ENCODE results near the gene CD209. TPM values are rescaled to one million over a fixed set of nuclear protein-coding genes. Genes with fewer than 3 reads are reported as not detected.

CD209 gene
- total RNA-seq, 1 experiment from 2014 or later = not detected

- H3K36me3 ChIP-seq (ENCODE audit: control insufficient read depth, insufficient read depth, low read length) = no peaks in the 10 kb centered on the region
- no TSS peak for BruUV-seq (replicated peaks)
- ChIA-PET POLR2A (no interaction called here), CTCF (interaction anchor here (0.6 kb wide), 1 partner anchor 39 kb away, joined by 3 read pairs; no protein-coding TSS in a partner anchor)
- DNase-seq (ENCODE audit: low read depth, low spot score) = no peak
- H3K27ac ChIP-seq (ENCODE audit: low read length) = no peak overlapping the region
- no peak for ATAC-seq
- in situ Hi-C loops (cut with HindIII; ENCODE audit: low pct_unique_long_range_greater_than_20kb, low sequenced_read_pairs) = no loop called here
- no peaks in the 10 kb centered on the region for H3K9me3 ChIP-seq (ENCODE audit: control insufficient read depth, insufficient read depth, low read depth, low read length)
- intact Hi-C loops (cut with micrococcal nuclease; ENCODE audit: unreplicated experiment) = no loop called here
- H3K4me3 ChIP-seq (ENCODE audit: low read depth in 2 of 2, low read length in 2 of 2) = no peak overlapping the region
- H3K4me1 ChIP-seq (ENCODE audit: control insufficient read depth, insufficient read depth, low read length) = no peaks in the 10 kb centered on the region
- TF ChIP-seq REST (IDR thresholded peaks at IDR 0.05; ENCODE audit: insufficient read depth in 1 of 2, low read depth in 2 of 2, low read length in 1 of 2) (no peak), TCF7L2 (IDR thresholded peaks at IDR 0.05; ENCODE audit: low read depth, low read length) (no peak), SIN3A (IDR thresholded peaks at IDR 0.05; ENCODE audit: borderline replicate concordance, insufficient read depth, low read depth, low read length) (no peak), POLR2AphosphoS5 (IDR thresholded peaks at IDR 0.05; ENCODE audit: low read depth, low read length) (no peak)
- TF ChIP-seq, protein P1, sequence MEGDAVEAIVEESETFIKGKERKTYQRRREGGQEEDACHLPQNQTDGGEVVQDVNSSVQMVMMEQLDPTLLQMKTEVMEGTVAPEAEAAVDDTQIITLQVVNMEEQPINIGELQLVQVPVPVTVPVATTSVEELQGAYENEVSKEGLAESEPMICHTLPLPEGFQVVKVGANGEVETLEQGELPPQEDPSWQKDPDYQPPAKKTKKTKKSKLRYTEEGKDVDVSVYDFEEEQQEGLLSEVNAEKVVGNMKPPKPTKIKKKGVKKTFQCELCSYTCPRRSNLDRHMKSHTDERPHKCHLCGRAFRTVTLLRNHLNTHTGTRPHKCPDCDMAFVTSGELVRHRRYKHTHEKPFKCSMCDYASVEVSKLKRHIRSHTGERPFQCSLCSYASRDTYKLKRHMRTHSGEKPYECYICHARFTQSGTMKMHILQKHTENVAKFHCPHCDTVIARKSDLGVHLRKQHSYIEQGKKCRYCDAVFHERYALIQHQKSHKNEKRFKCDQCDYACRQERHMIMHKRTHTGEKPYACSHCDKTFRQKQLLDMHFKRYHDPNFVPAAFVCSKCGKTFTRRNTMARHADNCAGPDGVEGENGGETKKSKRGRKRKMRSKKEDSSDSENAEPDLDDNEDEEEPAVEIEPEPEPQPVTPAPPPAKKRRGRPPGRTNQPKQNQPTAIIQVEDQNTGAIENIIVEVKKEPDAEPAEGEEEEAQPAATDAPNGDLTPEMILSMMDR (IDR thresholded peaks at IDR 0.05) = no peak
- H3K27me3 ChIP-seq (ENCODE audit: control insufficient read depth, insufficient read depth, low read length) = no peaks in the 10 kb centered on the region
Measured at GRCh38 chr19:7690779-7691258, 56.5 kb downstream of the CD209 start.

Other genes starting within 250 kb of the CD209 start
- gene ZNF358, start 231.4 kb downstream of the CD209 start, total RNA-seq (2021; ENCODE audit: unreplicated experiment) = 30.2 TPM
- 28.0 TPM for gene MCOLN1, start 224.9 kb downstream of the CD209 start, total RNA-seq (2021; ENCODE audit: unreplicated experiment)
- gene PNPLA6, start 211.8 kb downstream of the CD209 start, total RNA-seq (2021; ENCODE audit: unreplicated experiment) = 176 TPM
- gene CAMSAP3, start 151.7 kb downstream of the CD209 start, total RNA-seq (2021; ENCODE audit: unreplicated experiment) = 1.7 TPM
- 36.9 TPM for gene XAB2, start 118.0 kb downstream of the CD209 start, total RNA-seq (2021; ENCODE audit: unreplicated experiment)
- 109 TPM for gene PET100, start 117.7 kb downstream of the CD209 start, total RNA-seq (2021; ENCODE audit: unreplicated experiment)
- not detected for gene PCP2, start 113.8 kb downstream of the CD209 start, total RNA-seq (2021; ENCODE audit: unreplicated experiment)
- 102 TPM for gene STXBP2, start 110.4 kb downstream of the CD209 start, total RNA-seq (2021; ENCODE audit: unreplicated experiment)
- not detected for gene RETN, start 78.5 kb downstream of the CD209 start, total RNA-seq (2021; ENCODE audit: unreplicated experiment)
- gene MCEMP1, start 70.4 kb downstream of the CD209 start, total RNA-seq (2021; ENCODE audit: unreplicated experiment) = not detected
- gene TRAPPC5, start 66.7 kb downstream of the CD209 start, total RNA-seq (2021; ENCODE audit: unreplicated experiment) = 101 TPM
- 0.15 TPM for gene FCER2, start 45.4 kb downstream of the CD209 start, total RNA-seq (2021; ENCODE audit: unreplicated experiment)
- gene CLEC4G, start 15.4 kb downstream of the CD209 start, total RNA-seq (2021; ENCODE audit: unreplicated experiment) = not detected
- not detected for gene CLEC4M, start 15.7 kb upstream of the CD209 start, total RNA-seq (2021; ENCODE audit: unreplicated experiment)
- gene EVI5L, start 82.7 kb upstream of the CD209 start, total RNA-seq (2021; ENCODE audit: unreplicated experiment) = 6.4 TPM
- gene PRR36, start 126.9 kb upstream of the CD209 start, total RNA-seq (2021; ENCODE audit: unreplicated experiment) = 3.7 TPM
- gene LRRC8E, start 141.0 kb upstream of the CD209 start, total RNA-seq (2021; ENCODE audit: unreplicated experiment) = 5.0 TPM
- 32.9 TPM for gene MAP2K7, start 156.3 kb upstream of the CD209 start, total RNA-seq (2021; ENCODE audit: unreplicated experiment)
- 12.5 TPM for gene TGFBR3L, start 167.3 kb upstream of the CD209 start, total RNA-seq (2021; ENCODE audit: unreplicated experiment)
- 63.0 TPM for gene SNAPC2, start 172.8 kb upstream of the CD209 start, total RNA-seq (2021; ENCODE audit: unreplicated experiment)
- 89.4 TPM for gene CTXN1, start 178.6 kb upstream of the CD209 start, total RNA-seq (2021; ENCODE audit: unreplicated experiment)
- 105 TPM for gene TIMM44, start 196.1 kb upstream of the CD209 start, total RNA-seq (2021; ENCODE audit: unreplicated experiment)

Data from Panc1 (cell line).